ENCODE data around the gene SLCO2A1.

The SLCO2A1 gene

GRCh38 chr3:133890972-133891644, 138.6 kb downstream of the SLCO2A1 start:
- Histone ChIP-seq H3K4me1 (ENCODE audit: control insufficient read depth, insufficient read depth, low read length) (no peaks in the 10 kb centered on the region; the same call in 1 of the 2 replicates), H3K4me3 (ENCODE audit: low read depth, low read length) (no peak overlapping the region), H3K9me3 (ENCODE audit: control insufficient read depth, insufficient read depth, low read depth, low read length) (no peaks in the 10 kb centered on the region), H3K27ac (ENCODE audit: extremely low read depth, low read depth, low read length) (no peak overlapping the region), H3K36me3 (ENCODE audit: control insufficient read depth in 2 of 2, insufficient read depth in 1 of 2, low read length in 2 of 2) (no peaks in the 10 kb centered on the region)
- CTCF ChIA-PET: no interaction called here
- POLR2A ChIA-PET: no interaction called here
- TF ChIP-seq ZNF664 (tag by site-specific recombination; IDR thresholded peaks at IDR 0.05) (no peak), ZNF433 (tag by site-specific recombination; IDR thresholded peaks at IDR 0.05; ENCODE audit: low read depth) (no peak), ZNF600 (tag by site-specific recombination; IDR thresholded peaks at IDR 0.05) (no peak), ZNF133 (tag by site-specific recombination; IDR thresholded peaks at IDR 0.05) (no peak), ZBTB8A (tag by site-specific recombination; IDR thresholded peaks at IDR 0.05) (no peak), ZNF266 (tag by site-specific recombination; IDR thresholded peaks at IDR 0.05; ENCODE audit: low read depth) (no peak), BCL11A (tag by site-specific recombination; IDR thresholded peaks at IDR 0.05; ENCODE audit: low read depth) (no peak), ZBTB1 (tag by site-specific recombination; IDR thresholded peaks at IDR 0.05) (no peak)
- TF ChIP-seq, protein P1, sequence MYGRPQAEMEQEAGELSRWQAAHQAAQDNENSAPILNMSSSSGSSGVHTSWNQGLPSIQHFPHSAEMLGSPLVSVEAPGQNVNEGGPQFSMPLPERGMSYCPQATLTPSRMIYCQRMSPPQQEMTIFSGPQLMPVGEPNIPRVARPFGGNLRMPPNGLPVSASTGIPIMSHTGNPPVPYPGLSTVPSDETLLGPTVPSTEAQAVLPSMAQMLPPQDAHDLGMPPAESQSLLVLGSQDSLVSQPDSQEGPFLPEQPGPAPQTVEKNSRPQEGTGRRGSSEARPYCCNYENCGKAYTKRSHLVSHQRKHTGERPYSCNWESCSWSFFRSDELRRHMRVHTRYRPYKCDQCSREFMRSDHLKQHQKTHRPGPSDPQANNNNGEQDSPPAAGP (tag by site-specific recombination; IDR thresholded peaks at IDR 0.05): no peak

- H3K36me3 ChIP-seq (ENCODE audit: control insufficient read depth in 2 of 2, insufficient read depth in 1 of 2, low read length in 2 of 2): no peaks in the 10 kb centered on the region
- TF ChIP-seq ZNF140 (tag by site-specific recombination; IDR thresholded peaks at IDR 0.05) (no peak), ZNF654 (tag by site-specific recombination; IDR thresholded peaks at IDR 0.05; ENCODE audit: low read depth) (no peak), ZFP37 (tag by site-specific recombination; IDR thresholded peaks at IDR 0.05) (no peak), ZNF184 (tag by site-specific recombination; IDR thresholded peaks at IDR 0.05) (no peak), KLF1 (tag by site-specific recombination; IDR thresholded peaks at IDR 0.05) (no peak), SETDB1 (IDR thresholded peaks at IDR 0.05; ENCODE audit: insufficient read length, low read length) (no peak), GLIS2 (tag by site-specific recombination; IDR thresholded peaks at IDR 0.05) (no peak), ZNF416 (tag by site-specific recombination; IDR thresholded peaks at IDR 0.05) (no peak), ZNF335 (tag by site-specific recombination; conservative IDR thresholded peaks at IDR 0.05) (no peak), SCRT1 (tag by site-specific recombination; IDR thresholded peaks at IDR 0.05; ENCODE audit: borderline replicate concordance) (no peak), ZNF510 (tag by site-specific recombination; IDR thresholded peaks at IDR 0.05; ENCODE audit: insufficient replicate concordance) (no peak), HOXA7 (CRISPR knock-in tag; IDR thresholded peaks at IDR 0.05; ENCODE audit: borderline replicate concordance) (no peak), ZNF521 (tag by site-specific recombination; IDR thresholded peaks at IDR 0.05) (no peak), ZNF121 (tag by site-specific recombination; IDR thresholded peaks at IDR 0.05) (no peak)
- TF ChIP-seq, protein P2, sequence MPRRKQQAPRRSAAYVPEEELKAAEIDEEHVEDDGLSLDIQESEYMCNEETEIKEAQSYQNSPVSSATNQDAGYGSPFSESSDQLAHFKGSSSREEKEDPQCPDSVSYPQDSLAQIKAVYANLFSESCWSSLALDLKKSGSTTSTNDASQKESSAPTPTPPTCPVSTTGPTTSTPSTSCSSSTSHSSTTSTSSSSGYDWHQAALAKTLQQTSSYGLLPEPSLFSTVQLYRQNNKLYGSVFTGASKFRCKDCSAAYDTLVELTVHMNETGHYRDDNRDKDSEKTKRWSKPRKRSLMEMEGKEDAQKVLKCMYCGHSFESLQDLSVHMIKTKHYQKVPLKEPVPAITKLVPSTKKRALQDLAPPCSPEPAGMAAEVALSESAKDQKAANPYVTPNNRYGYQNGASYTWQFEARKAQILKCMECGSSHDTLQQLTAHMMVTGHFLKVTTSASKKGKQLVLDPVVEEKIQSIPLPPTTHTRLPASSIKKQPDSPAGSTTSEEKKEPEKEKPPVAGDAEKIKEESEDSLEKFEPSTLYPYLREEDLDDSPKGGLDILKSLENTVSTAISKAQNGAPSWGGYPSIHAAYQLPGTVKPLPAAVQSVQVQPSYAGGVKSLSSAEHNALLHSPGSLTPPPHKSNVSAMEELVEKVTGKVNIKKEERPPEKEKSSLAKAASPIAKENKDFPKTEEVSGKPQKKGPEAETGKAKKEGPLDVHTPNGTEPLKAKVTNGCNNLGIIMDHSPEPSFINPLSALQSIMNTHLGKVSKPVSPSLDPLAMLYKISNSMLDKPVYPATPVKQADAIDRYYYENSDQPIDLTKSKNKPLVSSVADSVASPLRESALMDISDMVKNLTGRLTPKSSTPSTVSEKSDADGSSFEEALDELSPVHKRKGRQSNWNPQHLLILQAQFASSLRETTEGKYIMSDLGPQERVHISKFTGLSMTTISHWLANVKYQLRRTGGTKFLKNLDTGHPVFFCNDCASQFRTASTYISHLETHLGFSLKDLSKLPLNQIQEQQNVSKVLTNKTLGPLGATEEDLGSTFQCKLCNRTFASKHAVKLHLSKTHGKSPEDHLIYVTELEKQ (tag by site-specific recombination; IDR thresholded peaks at IDR 0.05; ENCODE audit: borderline replicate concordance): no peak
- ChIA-PET POLR2A (no interaction called here), CTCF (no interaction called here)
- no peaks in the 10 kb centered on the region for H3K4me1 ChIP-seq (ENCODE audit: control insufficient read depth, insufficient read depth, low read length)
- no peaks in the 10 kb centered on the region for H3K9me3 ChIP-seq (ENCODE audit: control insufficient read depth, insufficient read depth, low read depth, low read length)
- no peak overlapping the region for H3K27ac ChIP-seq (ENCODE audit: extremely low read depth, low read depth, low read length)
- no peak overlapping the region for H3K4me3 ChIP-seq (ENCODE audit: low read depth, low read length)
Measured at GRCh38 chr3:133890037-133890436, 139.7 kb downstream of the SLCO2A1 start.
